K562 (cell line): ENCODE results near the gene B2M. TPM values are rescaled to one million over a fixed set of nuclear protein-coding genes. Genes with fewer than 3 reads are reported as not detected.
A peak's percentile ranks its signal among the peaks of the same experiment; 100 is the strongest.

ENCODE experiments used
- ATF4 ChIP-seq: fragments of 450-650 bp; formaldehyde crosslinking; IDR thresholded peaks from 2 replicates; pipeline ENCODE4 v1.4.0; 2022; ENCODE audit warnings: mild to moderate bottlenecking, moderate library complexity
- BCL6 ChIP-seq: fragments of 250-450 bp; sonication (Bioruptor Pico); IDR thresholded peaks from 2 replicates; pipeline ENCODE4 v1.4.0; 2020
- CAMTA2 ChIP-seq: fragments of 250-450 bp; sonication (Bioruptor Pico); conservative IDR thresholded peaks from 2 replicates; pipeline ENCODE4 v1.5.1; 2022
- CREM ChIP-seq: IDR thresholded peaks from 2 replicates; pipeline ENCODE4 v1.6.1; 2014; ENCODE audit warnings: antibody characterized with exemption, low read depth
- DMBX1 ChIP-seq: fragments of 250-450 bp; sonication (Bioruptor Pico); IDR thresholded peaks from 2 replicates; pipeline ENCODE4 v1.8.0; 2022; ENCODE audit warnings: inconsistent platforms, mild to moderate bottlenecking, moderate library complexity, borderline replicate concordance
- FIP1L1 ChIP-seq: fragments of 200-400 bp; formaldehyde crosslinking; IDR thresholded peaks from 2 replicates; pipeline ENCODE4 v1.6.1; 2018; ENCODE audit warnings: mild to moderate bottlenecking, low read depth, low read length; ENCODE audit not compliant: poor library complexity, severe bottlenecking
- MITF ChIP-seq: IDR thresholded peaks from 2 replicates; pipeline ENCODE4 v1.6.1; 2014; ENCODE audit warnings: antibody characterized with exemption
- PRDM10 ChIP-seq: fragments of 450-650 bp; IDR thresholded peaks from 2 replicates; pipeline ENCODE4 v1.6.1; 2018; ENCODE audit not compliant: partially characterized antibody
- SNAPC5 ChIP-seq: fragments of 250-450 bp; sonication (Bioruptor Pico); IDR thresholded peaks from 2 replicates; pipeline ENCODE4 v1.8.0; 2021; ENCODE audit warnings: moderate library complexity, mild to moderate bottlenecking, inconsistent platforms
- ZBTB9 ChIP-seq: fragments of 450-650 bp; formaldehyde crosslinking; IDR thresholded peaks from 2 replicates; pipeline ENCODE4 v1.4.0; 2020; ENCODE audit warnings: mild to moderate bottlenecking, moderate library complexity
- ZFP36 ChIP-seq: fragments of 150-350 bp; IDR thresholded peaks from 2 replicates; pipeline ENCODE4 v1.6.1; 2018; ENCODE audit warnings: low read length, low read depth; ENCODE audit not compliant: partially characterized antibody
- ZNF318 ChIP-seq, 2 experiments: fragments of 450-650 bp; IDR thresholded peaks; 2 replicates each; pipeline ENCODE4 v1.6.1; 2016; ENCODE audit warnings: mild to moderate bottlenecking in 2 of 2, borderline replicate concordance in 1 of 2, low read depth in 1 of 2, moderate library complexity in 1 of 2
- polyA plus RNA-seq, 8 experiments: library from polyadenylated mRNA; depleted of rRNA in 4 of 8; stranded (reverse) in 5 of 8; unstranded in 3 of 8; fragments of >200 nt; fragmentation: Nextera tagmentation in 2 of 8; fragmentation: Illumina TruSeq in 1 of 8; extraction: Ambion mirVana in 2 of 8; extraction: Trizol in 1 of 8; gene quantifications; 2 replicates each; pipeline versions ENCODE4 v1.2.1 to v1.2.3, GENCODE V29; 2011 to 2014; ENCODE audit warnings: inconsistent platforms in 1 of 8, missing spikeins in 1 of 8
- total RNA-seq, 7 experiments: library from RNA; depleted of rRNA in 6 of 7; stranded (reverse); fragments of >200 nt in 6 of 7; fragmentation: Illumina TruSeq in 2 of 7; extraction: Trizol in 2 of 7; gene quantifications; 2 replicates each; pipeline versions ENCODE4 v1.2.1 to v1.2.3, GENCODE V29; 2011 to 2021; ENCODE audit warnings: low replicate concordance in 1 of 7

The B2M gene
- total and polyA plus RNA-seq, 9 of the 15 experiments (the other 6 are each of a cell fraction or from before 2014, with no cell fraction given) = 460 to 3,138 (median 1,032) TPM

GRCh38 chr15:44682211-44682610 lies 29.1 kb upstream of the B2M start (continued):
- no peak for TF ChIP-seq ZNF318 (IDR thresholded peaks at IDR 0.05; ENCODE audit: borderline replicate concordance in 1 of 2, low read depth in 1 of 2)
- TF ChIP-seq CAMTA2 (CRISPR knock-in tag) = no peak
- peak; percentile 29 for TF ChIP-seq ZFP36
- TF ChIP-seq DMBX1 = no peak
- TF ChIP-seq CREM = peak; percentile 48; the same call in 1 of the 2 replicates
- TF ChIP-seq BCL6 (CRISPR knock-in tag) = no peak
- no peak for TF ChIP-seq MITF
- no peak for TF ChIP-seq ZBTB9
- no peak for TF ChIP-seq ATF4 (CRISPR knock-in tag)
- TF ChIP-seq SNAPC5 (CRISPR knock-in tag) = no peak
- TF ChIP-seq PRDM10 = no peak
- no peak for TF ChIP-seq FIP1L1
